Ovary (tissue), 3 donors: ENCODE results near the gene PDE4D.

Source experiments
- EP300 ChIP-seq: sonication (generic); formaldehyde crosslinking; IDR thresholded peaks from one replicate; pipeline ENCODE4 v1.6.1; 2017; ENCODE audit warnings: antibody characterized with exemption
- POLR2A ChIP-seq: fragments of 450-650 bp; IDR thresholded peaks from one replicate; pipeline ENCODE4 v1.6.1; 2017; ENCODE audit warnings: antibody characterized with exemption, mild to moderate bottlenecking, moderate library complexity
- TF ChIP-seq, protein P1 (sequence below), 3 donors: fragments of 450-650 bp in 2 of 3; fragments of 200-600 bp in 1 of 3; IDR thresholded peaks; one replicate each; pipeline versions ENCODE4 v1.5.1 to v1.8.0; 2016 to 2022; ENCODE audit warnings: antibody characterized with exemption in 3 of 3, mild to moderate bottlenecking in 1 of 3
- donor health status: DM: no; HTN: no; CAD: no.

DNA sequence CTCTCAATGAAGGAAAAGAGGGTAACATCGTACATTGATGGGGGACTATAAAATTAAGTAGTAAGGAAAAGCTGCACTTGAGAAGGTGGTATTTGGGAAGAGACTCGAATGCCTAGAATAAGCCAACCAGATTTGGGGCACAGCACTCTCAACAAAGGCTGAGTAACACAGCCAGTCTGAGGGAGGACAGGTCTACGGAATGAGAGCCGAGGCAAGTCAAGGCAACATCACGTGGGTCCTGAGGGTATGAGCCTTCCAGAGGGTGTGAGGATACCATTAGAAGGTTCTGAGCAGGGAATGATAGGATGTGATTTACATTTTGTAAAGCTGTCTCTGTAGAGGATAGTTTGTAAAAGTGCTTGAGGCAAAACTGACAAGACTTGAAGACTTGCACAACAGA, 876.6 kb downstream of the PDE4D start:
- TF ChIP-seq EP300: no peak
- TF ChIP-seq, protein P1, sequence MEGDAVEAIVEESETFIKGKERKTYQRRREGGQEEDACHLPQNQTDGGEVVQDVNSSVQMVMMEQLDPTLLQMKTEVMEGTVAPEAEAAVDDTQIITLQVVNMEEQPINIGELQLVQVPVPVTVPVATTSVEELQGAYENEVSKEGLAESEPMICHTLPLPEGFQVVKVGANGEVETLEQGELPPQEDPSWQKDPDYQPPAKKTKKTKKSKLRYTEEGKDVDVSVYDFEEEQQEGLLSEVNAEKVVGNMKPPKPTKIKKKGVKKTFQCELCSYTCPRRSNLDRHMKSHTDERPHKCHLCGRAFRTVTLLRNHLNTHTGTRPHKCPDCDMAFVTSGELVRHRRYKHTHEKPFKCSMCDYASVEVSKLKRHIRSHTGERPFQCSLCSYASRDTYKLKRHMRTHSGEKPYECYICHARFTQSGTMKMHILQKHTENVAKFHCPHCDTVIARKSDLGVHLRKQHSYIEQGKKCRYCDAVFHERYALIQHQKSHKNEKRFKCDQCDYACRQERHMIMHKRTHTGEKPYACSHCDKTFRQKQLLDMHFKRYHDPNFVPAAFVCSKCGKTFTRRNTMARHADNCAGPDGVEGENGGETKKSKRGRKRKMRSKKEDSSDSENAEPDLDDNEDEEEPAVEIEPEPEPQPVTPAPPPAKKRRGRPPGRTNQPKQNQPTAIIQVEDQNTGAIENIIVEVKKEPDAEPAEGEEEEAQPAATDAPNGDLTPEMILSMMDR (IDR thresholded peaks at IDR 0.05): no peak
- no peak for TF ChIP-seq POLR2A
